ENCODE results near the gene OSBPL10. TPM values are rescaled to one million over a fixed set of nuclear protein-coding genes. Genes with fewer than 3 reads are reported as not detected.

Gene OSBPL10
- total RNA-seq, 1 donor, result 29.0 TPM

DNA sequence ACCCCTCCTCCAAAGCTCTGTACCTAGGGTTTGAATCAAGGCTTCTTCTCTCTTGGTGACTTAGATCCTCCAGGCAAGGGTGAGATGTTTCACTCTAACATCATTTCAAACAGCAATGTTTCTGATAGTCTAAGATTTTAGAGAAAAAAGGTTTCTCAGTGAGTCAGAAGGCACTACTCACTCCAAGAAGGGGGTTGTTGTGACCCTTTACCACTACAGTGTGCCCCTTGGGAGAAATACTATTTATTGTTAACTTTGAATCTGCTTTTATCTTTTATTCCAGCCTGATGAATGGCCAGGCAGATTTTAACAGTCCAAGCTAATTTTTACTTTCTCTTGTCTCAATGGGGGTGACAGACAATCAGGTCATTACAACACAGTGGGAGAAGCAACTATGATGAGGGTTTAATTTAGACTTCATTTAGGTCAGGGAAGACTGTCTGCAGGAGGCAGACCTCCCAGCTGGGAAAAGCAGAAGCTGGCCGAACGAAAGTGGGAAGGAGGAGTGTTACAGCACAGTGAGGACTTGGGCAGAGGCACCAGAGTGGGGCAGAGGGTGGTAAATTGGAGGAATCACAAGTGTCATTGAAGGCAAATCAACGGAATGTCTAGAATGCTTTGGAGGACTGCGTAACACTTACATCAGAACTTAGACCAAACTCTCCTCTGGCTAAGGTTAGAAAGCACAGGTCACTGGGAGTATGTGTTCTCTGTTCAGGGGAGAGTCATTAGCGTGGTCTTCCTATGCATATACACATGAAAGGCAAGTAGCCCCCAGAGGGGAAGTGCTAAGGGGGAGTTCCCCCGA lies 21.7 kb upstream of the OSBPL10 start:
- Histone ChIP-seq H3K4me1 (ENCODE audit: insufficient read depth, low read length) (peaks cover 12% of the 10 kb centered on the region), H3K4me3 (ENCODE audit: insufficient read depth, low read length) (no peak overlapping the region), H2AFZ (ENCODE audit: low read length) (no peak overlapping the region), H3K4me2 (ENCODE audit: insufficient read depth, low read length) (peak overlapping the region; percentile 6), H3K27ac (ENCODE audit: low read depth, low read length) (no peak overlapping the region), H3K9me3 (ENCODE audit: low read depth, low read length) (no peaks in the 10 kb centered on the region), H3K36me3 (ENCODE audit: insufficient read depth, low read length) (no peaks in the 10 kb centered on the region), H4K20me1 (ENCODE audit: insufficient read depth, low read length) (no peaks in the 10 kb centered on the region), H3K79me2 (ENCODE audit: insufficient read depth, low read length) (no peaks in the 10 kb centered on the region), H3K27me3 (ENCODE audit: insufficient read depth, low read length) (peaks cover 2% of the 10 kb centered on the region)
- TF ChIP-seq, protein P1, sequence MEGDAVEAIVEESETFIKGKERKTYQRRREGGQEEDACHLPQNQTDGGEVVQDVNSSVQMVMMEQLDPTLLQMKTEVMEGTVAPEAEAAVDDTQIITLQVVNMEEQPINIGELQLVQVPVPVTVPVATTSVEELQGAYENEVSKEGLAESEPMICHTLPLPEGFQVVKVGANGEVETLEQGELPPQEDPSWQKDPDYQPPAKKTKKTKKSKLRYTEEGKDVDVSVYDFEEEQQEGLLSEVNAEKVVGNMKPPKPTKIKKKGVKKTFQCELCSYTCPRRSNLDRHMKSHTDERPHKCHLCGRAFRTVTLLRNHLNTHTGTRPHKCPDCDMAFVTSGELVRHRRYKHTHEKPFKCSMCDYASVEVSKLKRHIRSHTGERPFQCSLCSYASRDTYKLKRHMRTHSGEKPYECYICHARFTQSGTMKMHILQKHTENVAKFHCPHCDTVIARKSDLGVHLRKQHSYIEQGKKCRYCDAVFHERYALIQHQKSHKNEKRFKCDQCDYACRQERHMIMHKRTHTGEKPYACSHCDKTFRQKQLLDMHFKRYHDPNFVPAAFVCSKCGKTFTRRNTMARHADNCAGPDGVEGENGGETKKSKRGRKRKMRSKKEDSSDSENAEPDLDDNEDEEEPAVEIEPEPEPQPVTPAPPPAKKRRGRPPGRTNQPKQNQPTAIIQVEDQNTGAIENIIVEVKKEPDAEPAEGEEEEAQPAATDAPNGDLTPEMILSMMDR (IDR thresholded peaks at IDR 0.05; ENCODE audit: extremely low read depth, low read depth, low read length), result no peak
- peak; percentile 49 for DNase-seq (ENCODE audit: insufficient read length, low spot score, missing footprints)

DNA sequence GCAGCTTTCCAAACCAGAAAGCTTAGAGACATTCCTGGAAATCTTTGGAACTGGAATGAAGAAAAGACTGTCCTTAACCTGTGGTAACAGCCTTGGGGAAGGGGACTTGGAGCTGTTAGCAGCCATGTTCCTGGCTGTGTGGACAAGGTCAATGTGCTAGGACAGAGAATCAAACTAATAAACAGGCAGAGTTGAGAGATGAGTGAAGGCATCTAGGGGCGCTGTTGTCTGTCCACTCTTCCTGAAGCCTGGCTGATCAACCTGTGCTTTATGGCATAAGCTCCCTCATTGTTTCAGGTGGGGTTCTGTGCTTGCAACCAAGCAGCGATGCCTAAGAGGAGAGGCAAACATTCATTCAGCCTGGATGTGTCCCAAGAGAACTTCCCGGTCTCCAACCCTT lies 19.8 kb upstream of the OSBPL10 start:
- Histone ChIP-seq H3K4me2 (ENCODE audit: insufficient read depth, low read length) (no peak overlapping the region), H4K20me1 (ENCODE audit: insufficient read depth, low read length) (no peaks in the 10 kb centered on the region), H3K27ac (ENCODE audit: low read depth, low read length) (no peak overlapping the region), H3K36me3 (ENCODE audit: insufficient read depth, low read length) (no peaks in the 10 kb centered on the region), H3K79me2 (ENCODE audit: insufficient read depth, low read length) (no peaks in the 10 kb centered on the region), H3K27me3 (ENCODE audit: insufficient read depth, low read length) (no peaks in the 10 kb centered on the region), H3K4me1 (ENCODE audit: insufficient read depth, low read length) (peaks cover 12% of the 10 kb centered on the region), H3K9me3 (ENCODE audit: low read depth, low read length) (no peaks in the 10 kb centered on the region), H3K4me3 (ENCODE audit: insufficient read depth, low read length) (no peak overlapping the region), H2AFZ (ENCODE audit: low read length) (no peak overlapping the region)
- DNase-seq (ENCODE audit: insufficient read length, low spot score, missing footprints), result no peak
- TF ChIP-seq, protein P1 (IDR thresholded peaks at IDR 0.05; ENCODE audit: extremely low read depth, low read depth, low read length), result no peak

DNA sequence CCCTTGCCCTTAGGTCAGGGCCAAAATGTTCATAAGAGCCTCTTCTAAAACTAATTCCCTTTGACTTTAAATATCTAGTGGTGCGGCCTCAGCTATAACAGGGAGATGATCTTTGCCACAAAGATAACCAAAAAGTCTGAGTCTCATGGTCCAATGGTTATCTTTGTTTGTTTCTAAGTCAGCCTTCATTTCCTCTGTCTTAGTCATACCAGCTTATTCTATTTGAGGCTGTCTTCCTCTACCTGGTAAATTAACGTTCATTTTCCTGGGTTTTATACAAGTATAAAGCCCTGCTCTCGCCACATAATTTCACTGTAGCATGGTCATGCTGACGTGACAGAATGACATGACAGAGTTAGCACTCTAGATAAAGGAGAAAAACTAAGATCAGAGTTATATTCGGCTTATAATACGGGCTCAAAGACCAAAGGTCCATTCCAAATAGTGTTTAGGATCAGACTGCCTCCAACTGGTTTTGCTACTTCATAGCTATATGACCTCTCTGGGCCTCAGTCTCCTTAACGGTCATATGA lies 18.9 kb upstream of the OSBPL10 start:
- Histone ChIP-seq H3K4me1 (ENCODE audit: insufficient read depth, low read length) (peaks cover 12% of the 10 kb centered on the region), H3K79me2 (ENCODE audit: insufficient read depth, low read length) (no peaks in the 10 kb centered on the region), H2AFZ (ENCODE audit: low read length) (no peak overlapping the region), H3K36me3 (ENCODE audit: insufficient read depth, low read length) (no peaks in the 10 kb centered on the region), H3K4me3 (ENCODE audit: insufficient read depth, low read length) (no peak overlapping the region), H3K27ac (ENCODE audit: low read depth, low read length) (no peak overlapping the region), H3K27me3 (ENCODE audit: insufficient read depth, low read length) (no peaks in the 10 kb centered on the region), H4K20me1 (ENCODE audit: insufficient read depth, low read length) (no peaks in the 10 kb centered on the region), H3K4me2 (ENCODE audit: insufficient read depth, low read length) (no peak overlapping the region), H3K9me3 (ENCODE audit: low read depth, low read length) (no peaks in the 10 kb centered on the region)
- no peak for DNase-seq (ENCODE audit: insufficient read length, low spot score, missing footprints)
- TF ChIP-seq, protein P1 (IDR thresholded peaks at IDR 0.05; ENCODE audit: extremely low read depth, low read depth, low read length), result no peak

DNA sequence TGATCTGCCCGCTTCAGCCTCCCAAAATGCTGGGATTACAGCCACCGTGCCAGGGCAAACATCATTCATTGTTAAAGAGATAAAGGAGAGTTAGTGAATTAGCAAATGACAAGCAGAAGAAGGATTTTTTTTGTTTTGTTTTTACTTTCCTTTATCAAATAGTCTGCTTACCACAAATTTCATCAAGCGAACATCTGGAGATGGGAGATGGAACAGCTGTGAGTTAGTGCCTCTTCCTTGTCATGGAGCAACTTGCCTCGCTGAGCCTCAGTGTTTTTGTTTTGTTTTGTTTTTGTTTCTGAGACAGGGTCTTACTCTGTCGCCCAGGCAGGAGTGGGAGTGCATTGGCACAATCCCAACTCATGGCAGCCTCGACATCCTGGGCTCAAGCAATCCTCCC lies 16.4 kb upstream of the OSBPL10 start:
- peaks cover 5% of the 10 kb centered on the region for H3K4me1 ChIP-seq (ENCODE audit: insufficient read depth, low read length)
- peaks cover under 1% of the 10 kb centered on the region for H3K9me3 ChIP-seq (ENCODE audit: low read depth, low read length)
- DNase-seq (ENCODE audit: insufficient read length, low spot score, missing footprints), result no peak
- H2AFZ ChIP-seq (ENCODE audit: low read length), result no peak overlapping the region
- H4K20me1 ChIP-seq (ENCODE audit: insufficient read depth, low read length), result no peaks in the 10 kb centered on the region
- no peak overlapping the region for H3K27ac ChIP-seq (ENCODE audit: low read depth, low read length)
- no peak overlapping the region for H3K4me2 ChIP-seq (ENCODE audit: insufficient read depth, low read length)
- TF ChIP-seq, protein P1 (IDR thresholded peaks at IDR 0.05; ENCODE audit: extremely low read depth, low read depth, low read length), result no peak
- H3K36me3 ChIP-seq (ENCODE audit: insufficient read depth, low read length), result no peaks in the 10 kb centered on the region
- no peaks in the 10 kb centered on the region for H3K27me3 ChIP-seq (ENCODE audit: insufficient read depth, low read length)
- H3K4me3 ChIP-seq (ENCODE audit: insufficient read depth, low read length), result no peak overlapping the region
- no peaks in the 10 kb centered on the region for H3K79me2 ChIP-seq (ENCODE audit: insufficient read depth, low read length)
